Brain microvascular endothelial cell (primary cell): ENCODE data around the gene USP15.

Experiments used
- DNase-seq: peaks from one replicate; pipeline ENCODE4 v3.0.0-alpha.2; 2020
- H3K27ac ChIP-seq: fragments of 250-450 bp; sonication (Bioruptor Pico); 2 replicates; pipeline ENCODE4 v1.5.1; 2020; ENCODE audit warnings: mild to moderate bottlenecking, moderate library complexity
- H3K27me3 ChIP-seq: fragments of 250-450 bp; sonication (Bioruptor Pico); replicated peaks from 2 replicates; pipeline ENCODE4 v1.5.1; 2020; ENCODE audit warnings: mild to moderate bottlenecking
- H3K36me3 ChIP-seq: fragments of 250-450 bp; sonication (Bioruptor Pico); replicated peaks from 2 replicates; pipeline ENCODE4 v1.5.1; 2020; ENCODE audit warnings: mild to moderate bottlenecking
- H3K4me3 ChIP-seq: 2 replicates; pipeline ENCODE4 v1.5.1; 2011; ENCODE audit warnings: low read depth, mild to moderate bottlenecking, control low read depth, low read length, moderate library complexity
- in situ Hi-C: cut with HindIII; loops from 2 replicates; pipeline ENCODE4 v1.10.0; 2017; ENCODE audit warnings: low sequenced_read_pairs, low pct_ligation_motif_present
- TF ChIP-seq, protein P1 (sequence below): IDR thresholded peaks from 2 replicates; pipeline ENCODE4 v1.5.1; 2011; ENCODE audit warnings: low read depth, mild to moderate bottlenecking, moderate library complexity, low read length, control low read depth, inconsistent platforms; ENCODE audit errors: missing control alignments

Gene USP15

GRCh38 chr12:62284749-62285148, 24.5 kb downstream of the USP15 start:
- Histone ChIP-seq H3K4me3 (no peak overlapping the region), H3K27me3 (no peaks in the 10 kb centered on the region), H3K36me3 (no peaks in the 10 kb centered on the region), H3K27ac (no peak overlapping the region)
- TF ChIP-seq, protein P1, sequence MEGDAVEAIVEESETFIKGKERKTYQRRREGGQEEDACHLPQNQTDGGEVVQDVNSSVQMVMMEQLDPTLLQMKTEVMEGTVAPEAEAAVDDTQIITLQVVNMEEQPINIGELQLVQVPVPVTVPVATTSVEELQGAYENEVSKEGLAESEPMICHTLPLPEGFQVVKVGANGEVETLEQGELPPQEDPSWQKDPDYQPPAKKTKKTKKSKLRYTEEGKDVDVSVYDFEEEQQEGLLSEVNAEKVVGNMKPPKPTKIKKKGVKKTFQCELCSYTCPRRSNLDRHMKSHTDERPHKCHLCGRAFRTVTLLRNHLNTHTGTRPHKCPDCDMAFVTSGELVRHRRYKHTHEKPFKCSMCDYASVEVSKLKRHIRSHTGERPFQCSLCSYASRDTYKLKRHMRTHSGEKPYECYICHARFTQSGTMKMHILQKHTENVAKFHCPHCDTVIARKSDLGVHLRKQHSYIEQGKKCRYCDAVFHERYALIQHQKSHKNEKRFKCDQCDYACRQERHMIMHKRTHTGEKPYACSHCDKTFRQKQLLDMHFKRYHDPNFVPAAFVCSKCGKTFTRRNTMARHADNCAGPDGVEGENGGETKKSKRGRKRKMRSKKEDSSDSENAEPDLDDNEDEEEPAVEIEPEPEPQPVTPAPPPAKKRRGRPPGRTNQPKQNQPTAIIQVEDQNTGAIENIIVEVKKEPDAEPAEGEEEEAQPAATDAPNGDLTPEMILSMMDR, result no peak
- in situ Hi-C loops, result no loop called here
- no peak for DNase-seq

DNA sequence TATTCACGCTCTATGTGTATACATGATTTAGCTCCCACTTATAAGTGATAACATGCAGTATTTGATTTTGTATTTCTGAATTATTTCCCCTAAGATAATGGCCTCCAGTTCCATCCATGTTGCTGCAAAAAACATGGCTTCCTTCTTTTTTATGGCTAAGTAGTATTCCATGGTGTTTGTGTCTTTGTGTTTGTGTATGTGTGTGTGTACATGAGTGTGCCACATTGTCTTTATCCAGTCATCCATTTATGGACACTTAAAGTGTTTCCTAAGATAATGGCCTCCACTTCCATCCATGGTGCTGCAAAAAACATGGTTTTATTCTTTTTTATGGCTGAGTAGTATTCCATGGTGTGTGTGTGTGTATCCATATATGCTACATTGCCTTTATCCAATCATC, 25.1 kb downstream of the USP15 start:
- H3K27ac ChIP-seq, result no peak overlapping the region
- DNase-seq, result no peak
- no peak overlapping the region for H3K4me3 ChIP-seq
- in situ Hi-C loops, result no loop called here
- H3K27me3 ChIP-seq, result no peaks in the 10 kb centered on the region
- TF ChIP-seq, protein P1, result no peak
- H3K36me3 ChIP-seq, result no peaks in the 10 kb centered on the region

GRCh38 chr12:62288328-62288727, 28.1 kb downstream of the USP15 start:
- Histone ChIP-seq H3K27ac (no peak overlapping the region), H3K36me3 (no peaks in the 10 kb centered on the region), H3K27me3 (no peaks in the 10 kb centered on the region), H3K4me3 (no peak overlapping the region)
- TF ChIP-seq, protein P1, result no peak
- no peak for DNase-seq
- in situ Hi-C loops, result no loop called here

DNA sequence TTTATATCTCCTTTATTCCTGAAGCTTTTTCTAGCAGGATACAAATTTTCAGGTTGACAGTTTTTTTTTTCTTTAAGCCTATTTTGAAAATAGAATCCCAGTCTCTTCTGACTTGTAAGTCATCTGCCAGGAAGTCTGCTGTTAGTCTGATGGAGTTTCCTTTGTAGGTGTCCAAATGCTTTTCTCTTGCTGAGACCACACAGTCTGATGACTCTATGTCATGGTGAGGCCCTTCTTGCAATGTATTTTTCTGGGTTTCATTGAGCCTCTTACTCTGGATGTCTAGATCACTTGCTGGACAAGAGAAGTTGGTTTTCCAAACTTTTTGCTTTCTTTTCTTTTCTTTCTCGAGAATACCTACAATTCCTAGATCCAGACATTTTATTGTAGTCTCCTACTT, 30.6 kb downstream of the USP15 start:
- Histone ChIP-seq H3K27me3 (no peaks in the 10 kb centered on the region), H3K36me3 (peaks cover 9% of the 10 kb centered on the region), H3K27ac (no peak overlapping the region), H3K4me3 (no peak overlapping the region)
- TF ChIP-seq, protein P1, result no peak
- in situ Hi-C loops, result no loop called here
- no peak for DNase-seq

- Histone ChIP-seq H3K4me3 (no peak overlapping the region), H3K27ac (no peak overlapping the region), H3K36me3 (peaks cover 10% of the 10 kb centered on the region), H3K27me3 (no peaks in the 10 kb centered on the region)
- DNase-seq, result peak; percentile 33
- TF ChIP-seq, protein P1, result no peak
- in situ Hi-C loops, result no loop called here
Measured at GRCh38 chr12:62291864-62292760, 31.9 kb downstream of the USP15 start.
